Common myeloid progenitor, CD34-positive (primary cell): Measurements from ENCODE around the gene GSTA2.
"Not testable (repeated sequence)": the region's sequence is repeated elsewhere in the genome, so short reads cannot be mapped to it uniquely, and the experiment has no call there.

Experiments
- CTCF ChIA-PET: fragments of 350-600 bp; sonication (Branson Sonifier 250); formaldehyde crosslinking; loops from one replicate; lab custom pipeline; 2021; ENCODE audit warnings: antibody characterized with exemption; lab: Charles Lee
- POLR2A ChIA-PET: fragments of 350-600 bp; sonication (Branson Sonifier 250); formaldehyde crosslinking; loops from one replicate; lab custom pipeline; 2021; ENCODE audit warnings: antibody characterized with exemption; lab: Charles Lee
- DNase-seq, 3 donors: peaks; one replicate each; pipeline versions ENCODE4 v3.0.0 to v3.0.0-alpha.2; 2013
- H3K27ac ChIP-seq, 2 experiments: 1 replicate in 1 of 2; 2 replicates in 1 of 2; pipeline ENCODE4 v1.7.0; 2013; ENCODE audit warnings: inconsistent platforms in 2 of 2, low read length in 2 of 2, mild to moderate bottlenecking in 2 of 2, low read depth in 1 of 2, moderate library complexity in 1 of 2; ENCODE audit not compliant: severe bottlenecking in 2 of 2, insufficient read depth in 1 of 2, poor library complexity in 1 of 2
- H3K27me3 ChIP-seq, 5 experiments: replicated peaks in 2 of 5; 1 replicate in 3 of 5; 2 replicates in 2 of 5; pipeline versions ENCODE4 v1.6.1 to v1.7.0; 2013; ENCODE audit warnings: low read length in 4 of 5, mild to moderate bottlenecking in 2 of 5, moderate library complexity in 2 of 5, inconsistent platforms in 1 of 5; ENCODE audit not compliant: insufficient read depth in 5 of 5, control insufficient read depth in 4 of 5
- H3K36me3 ChIP-seq, 4 experiments: 1 replicate in 2 of 4; 2 replicates in 2 of 4; pipeline versions ENCODE4 v1.6.1 to v1.7.0; 2013; ENCODE audit warnings: low read length in 3 of 4, control low read depth in 1 of 4, mild to moderate bottlenecking in 1 of 4; ENCODE audit not compliant: control insufficient read depth in 4 of 4, insufficient read depth in 4 of 4
- H3K4me1 ChIP-seq, 4 experiments: 1 replicate in 3 of 4; 2 replicates in 1 of 4; pipeline versions ENCODE4 v1.6.1 to v1.7.1; 2013; ENCODE audit warnings: low read length in 3 of 4, mild to moderate bottlenecking in 3 of 4, control low read depth in 1 of 4, inconsistent platforms in 1 of 4, moderate library complexity in 1 of 4; ENCODE audit not compliant: control insufficient read depth in 4 of 4, insufficient read depth in 4 of 4; ENCODE audit errors: control extremely low read depth in 1 of 4
- H3K4me3 ChIP-seq, 7 experiments: 1 replicate in 4 of 7; 2 replicates in 3 of 7; pipeline versions ENCODE4 v1.5.1 to v1.7.0; 2013; ENCODE audit warnings: mild to moderate bottlenecking in 7 of 7, low read length in 6 of 7, moderate library complexity in 6 of 7, inconsistent platforms in 2 of 7, low read depth in 2 of 7, control low read depth in 1 of 7; ENCODE audit not compliant: insufficient read depth in 4 of 7, control insufficient read depth in 1 of 7; ENCODE audit errors: extremely low read depth in 1 of 7
- H3K9me3 ChIP-seq, 5 experiments: 1 replicate in 4 of 5; 2 replicates in 1 of 5; pipeline versions ENCODE4 v1.6.1 to v1.7.1; 2013; ENCODE audit warnings: low read length in 4 of 5, mild to moderate bottlenecking in 2 of 5, inconsistent platforms in 1 of 5, low read depth in 1 of 5, moderate library complexity in 1 of 5; ENCODE audit not compliant: control insufficient read depth in 4 of 5, insufficient read depth in 2 of 5; ENCODE audit errors: control extremely low read depth in 1 of 5
- WGBS: methylation state at CpG from one replicate; pipeline ENCODE4 v1.1.5; 2013; ENCODE audit not compliant: insufficient coverage; 5-methylcytosine and 5-hydroxymethylcytosine counted together

GSTA2 gene

GRCh38 chr6:52782209-52782608, 18.9 kb upstream of the GSTA2 start:
- H3K36me3 ChIP-seq, H3K4me1 ChIP-seq, POLR2A ChIA-PET, H3K4me3 ChIP-seq, DNase-seq, H3K27ac ChIP-seq, H3K9me3 ChIP-seq, H3K27me3 ChIP-seq, CTCF ChIA-PET: not testable (repeated sequence)

- no peaks in the 10 kb centered on the region for H3K36me3 ChIP-seq
- H3K4me1 ChIP-seq, result no peaks in the 10 kb centered on the region
- no peak for DNase-seq
- peaks cover 0 to 3% (median 0%) of the 10 kb centered on the region in 5 experiments for H3K9me3 ChIP-seq
- H3K4me3 ChIP-seq, result no peak overlapping the region
- no peaks in the 10 kb centered on the region for H3K27me3 ChIP-seq
- POLR2A ChIA-PET, result no interaction called here
- 100% methylated on average over 1 of the region's 1 CpG for WGBS
- no peak overlapping the region for H3K27ac ChIP-seq
- CTCF ChIA-PET, result no interaction called here
These were observed 16.0 kb upstream of the GSTA2 start for GRCh38 chr6:52779237-52779636.

- DNase-seq, H3K36me3 ChIP-seq, POLR2A ChIA-PET, H3K9me3 ChIP-seq, H3K27me3 ChIP-seq, H3K27ac ChIP-seq, CTCF ChIA-PET, H3K4me1 ChIP-seq, H3K4me3 ChIP-seq: not testable (repeated sequence)
- 95% methylated on average over 4 of the region's 9 CpGs for WGBS
These were observed 13.6 kb upstream of the GSTA2 start for GRCh38 chr6:52776711-52777351.

- 100% methylated on average over 1 of the region's 4 CpGs for WGBS
These were observed 6.1 kb upstream of the GSTA2 start for GRCh38 chr6:52769399-52769798.

GRCh38 chr6:52767658-52768057, 4.4 kb upstream of the GSTA2 start:
- CTCF ChIA-PET, H3K9me3 ChIP-seq, H3K27ac ChIP-seq, H3K4me3 ChIP-seq, H3K27me3 ChIP-seq, POLR2A ChIA-PET, DNase-seq, H3K36me3 ChIP-seq, H3K4me1 ChIP-seq: not testable (repeated sequence)

More at GRCh38 chr6:52769399-52769798, 6.1 kb upstream of the GSTA2 start:
- H3K4me1 ChIP-seq, CTCF ChIA-PET, H3K27me3 ChIP-seq, H3K36me3 ChIP-seq, POLR2A ChIA-PET, H3K27ac ChIP-seq, H3K4me3 ChIP-seq, H3K9me3 ChIP-seq, DNase-seq: not testable (repeated sequence)

GRCh38 chr6:52761673-52762491, 1.4 kb downstream of the GSTA2 start:
- H3K27me3 ChIP-seq, H3K4me3 ChIP-seq, H3K4me1 ChIP-seq, H3K9me3 ChIP-seq, H3K27ac ChIP-seq, POLR2A ChIA-PET, H3K36me3 ChIP-seq, CTCF ChIA-PET, DNase-seq: not testable (repeated sequence)
- WGBS, result no CpG with 5 or more reads among the region's 7 CpGs

GRCh38 chr6:52760105-52760765, 3.0 kb downstream of the GSTA2 start:
- no peak overlapping the region for H3K27ac ChIP-seq
- WGBS, result no CpG with 5 or more reads among the region's 6 CpGs
- no peaks in the 10 kb centered on the region for H3K9me3 ChIP-seq
- ChIA-PET POLR2A (no interaction called here), CTCF (no interaction called here)
- H3K27me3 ChIP-seq, result no peaks in the 10 kb centered on the region
- H3K36me3 ChIP-seq, result no peaks in the 10 kb centered on the region
- no peak overlapping the region for H3K4me3 ChIP-seq
- no peaks in the 10 kb centered on the region for H3K4me1 ChIP-seq
- no peak for DNase-seq
